GM12878 (cell line): ENCODE data around the gene ATP6V1A. TPM values are rescaled to one million over a fixed set of nuclear protein-coding genes. Genes with fewer than 3 reads are reported as not detected.

ENCODE experiments used
- ASH2L ChIP-seq: fragments of 300-600, 200-600 bp; sonication (generic); IDR thresholded peaks from 2 replicates; pipeline ENCODE4 v1.6.1; 2017; ENCODE audit warnings: low read depth, mild to moderate bottlenecking, borderline replicate concordance
- BRCA1 ChIP-seq: IDR thresholded peaks from 2 replicates; pipeline ENCODE4 v1.6.1; 2011; ENCODE audit warnings: low read depth, low read length, improper control_type of control experiment
- CREM ChIP-seq: IDR thresholded peaks from 2 replicates; pipeline ENCODE4 v1.6.1; 2014; ENCODE audit warnings: antibody characterized with exemption, low read depth
- DPF2 ChIP-seq: fragments of 450-650 bp; IDR thresholded peaks from 2 replicates; pipeline ENCODE4 v1.6.1; 2017; ENCODE audit warnings: mild to moderate bottlenecking
- EP300 ChIP-seq, 2 experiments: fragments of 150-350 bp in 1 of 2; IDR thresholded peaks; 2 replicates each; pipeline ENCODE4 v1.6.1; 2011 to 2012; ENCODE audit warnings: low read depth in 2 of 2, low read length in 2 of 2, borderline replicate concordance in 1 of 2, improper control_type of control experiment in 1 of 2, inconsistent platforms in 1 of 2; ENCODE audit not compliant: control insufficient read depth in 1 of 2
- IKZF1 ChIP-seq: fragments of 450-650 bp; conservative IDR thresholded peaks from 2 replicates; pipeline ENCODE4 v1.6.1; 2017; ENCODE audit warnings: antibody characterized with exemption, mild to moderate bottlenecking
- IKZF2 ChIP-seq, 2 experiments: fragments of 450-650 bp; IDR thresholded peaks; 2 replicates each; pipeline ENCODE4 v1.6.1; 2017; ENCODE audit warnings: mild to moderate bottlenecking in 2 of 2, moderate library complexity in 2 of 2
- JUNB ChIP-seq: IDR thresholded peaks from 2 replicates; pipeline ENCODE4 v1.6.1; 2016; ENCODE audit warnings: antibody characterized with exemption, mild to moderate bottlenecking
- MEF2B ChIP-seq: fragments of 450-650 bp; IDR thresholded peaks from 2 replicates; pipeline ENCODE4 v1.6.1; 2018; ENCODE audit warnings: mild to moderate bottlenecking, moderate library complexity; ENCODE audit not compliant: partially characterized antibody, poor library complexity, severe bottlenecking
- MYB ChIP-seq: fragments of 150-350 bp; IDR thresholded peaks from 2 replicates; pipeline ENCODE4 v1.6.1; 2014; ENCODE audit warnings: mild to moderate bottlenecking, low read depth, low read length, borderline replicate concordance
- POLR2AphosphoS5 ChIP-seq: IDR thresholded peaks from 2 replicates; pipeline ENCODE4 v1.6.1; 2011; ENCODE audit warnings: mild to moderate bottlenecking, low read length, inconsistent platforms
- POU2F2 ChIP-seq: IDR thresholded peaks from 3 replicates; pipeline ENCODE4 v1.6.1; 2011; ENCODE audit warnings: low read depth, mild to moderate bottlenecking, low read length, borderline replicate concordance
- RUNX3 ChIP-seq: IDR thresholded peaks from 2 replicates; pipeline ENCODE4 v1.6.1; 2012; ENCODE audit warnings: low read length, inconsistent platforms
- SIN3A ChIP-seq: IDR thresholded peaks from 2 replicates; pipeline ENCODE4 v1.6.1; 2012; ENCODE audit warnings: low read depth, low read length, improper control_type of control experiment
- SRF ChIP-seq, 2 experiments: IDR thresholded peaks; 2 replicates each; pipeline ENCODE4 v1.6.1; 2011; ENCODE audit warnings: low read depth in 2 of 2, low read length in 2 of 2, mild to moderate bottlenecking in 1 of 2, moderate library complexity in 1 of 2
- ZNF207 ChIP-seq: fragments of 450-650 bp; IDR thresholded peaks from 2 replicates; pipeline ENCODE4 v1.6.1; 2014; ENCODE audit warnings: antibody characterized with exemption, mild to moderate bottlenecking, borderline replicate concordance
- polyA plus RNA-seq, 11 experiments: library from polyadenylated mRNA; depleted of rRNA in 4 of 11; unstranded in 6 of 11; stranded (reverse) in 5 of 11; fragments of >200 nt; fragmentation: Nextera tagmentation in 4 of 11; fragmentation: Illumina TruSeq in 1 of 11; extraction: Ambion mirVana in 4 of 11; extraction: Trizol in 1 of 11; gene quantifications; 1 replicate in 1 of 11; 2 replicates in 10 of 11; pipeline versions ENCODE4 v1.2.1 to v1.2.3, GENCODE V29; 2011 to 2016; ENCODE audit warnings: inconsistent platforms in 2 of 11, missing spikeins in 2 of 11, low read depth in 1 of 11
- total RNA-seq, 4 experiments: library from RNA; depleted of rRNA in 3 of 4; stranded (reverse); fragments of >200 nt in 3 of 4; fragmentation: Illumina TruSeq in 1 of 4; extraction: Trizol in 1 of 4; gene quantifications; 2 replicates each; pipeline versions ENCODE4 v1.2.1 to v1.2.3, GENCODE V29; 2013 to 2021
- TF ChIP-seq, protein P1 (sequence below): fragments of 450-650 bp; IDR thresholded peaks from 2 replicates; pipeline ENCODE4 v1.6.1; 2017; ENCODE audit warnings: borderline replicate concordance
- TF ChIP-seq, protein P2 (sequence below): fragments of 450-650 bp; formaldehyde crosslinking; IDR thresholded peaks from 2 replicates; pipeline ENCODE4 v1.4.0; 2020; ENCODE audit warnings: mild to moderate bottlenecking, moderate library complexity
- TF ChIP-seq, protein P3 (sequence below): fragments of 450-650 bp; IDR thresholded peaks from 2 replicates; pipeline ENCODE4 v1.6.1; 2016; ENCODE audit warnings: mild to moderate bottlenecking
- TF ChIP-seq, protein P4 (sequence below): IDR thresholded peaks from 2 replicates; pipeline ENCODE4 v1.6.1; 2011; ENCODE audit warnings: low read depth, mild to moderate bottlenecking, low read length, moderate library complexity, borderline replicate concordance; ENCODE audit errors: extremely low read depth
- TF ChIP-seq, protein P5 (sequence below): fragments of 450-650 bp; IDR thresholded peaks from 2 replicates; pipeline ENCODE4 v1.6.1; 2017; ENCODE audit warnings: antibody characterized with exemption, mild to moderate bottlenecking, moderate library complexity

The ATP6V1A gene
- total and polyA plus RNA-seq, 10 of the 15 experiments (the other 5 are each of a cell fraction or from before 2014, with no cell fraction given) = 22.4 to 65.8 (median 47.7) TPM

DNA sequence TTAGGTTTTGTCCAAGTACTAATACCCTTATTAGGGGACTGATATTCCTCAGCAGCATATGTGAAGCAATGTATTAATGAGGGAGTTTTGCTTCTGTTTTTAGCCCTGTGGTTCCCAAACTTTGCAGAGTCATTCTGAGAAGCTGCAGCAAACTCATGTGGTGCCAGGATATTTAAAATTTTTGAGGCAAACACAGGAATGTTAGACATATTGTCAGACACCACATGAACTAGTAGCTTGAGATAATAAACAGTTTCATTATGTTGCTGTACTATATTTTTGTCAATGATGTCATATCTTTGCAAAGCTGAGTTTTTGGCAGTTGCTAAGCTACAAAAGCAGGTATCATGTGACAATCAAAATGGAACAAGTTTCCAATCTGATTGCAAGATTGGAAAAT, 36.6 kb downstream of the ATP6V1A start (continued):
- TF ChIP-seq EP300 (IDR thresholded peaks at IDR 0.05; ENCODE audit: borderline replicate concordance in 1 of 2, control insufficient read depth in 1 of 2, low read depth in 2 of 2, low read length in 2 of 2) (peak in 1 of 2 experiments; percentile 51; a peak in 1 of 4 replicates), SRF (IDR thresholded peaks at IDR 0.05; ENCODE audit: low read depth in 2 of 2, low read length in 2 of 2) (no peak), JUNB (peak; percentile 79), MYB (no peak), MEF2B (peak; percentile 56), POLR2AphosphoS5 (no peak), RUNX3 (peak; percentile 53), SIN3A (no peak), ZNF207 (no peak), BRCA1 (no peak), IKZF1 (peak; percentile 45), IKZF2 (IDR thresholded peaks at IDR 0.05) (peak; percentile 18 to 50; a peak in 1 of 4 replicates), POU2F2 (no peak), CREM (0 out of 2 replicates have a peak, but pooled peaks have one; percentile 52), ASH2L (no peak), DPF2 (0 out of 2 replicates have a peak, but pooled peaks have one; percentile 26)
- TF ChIP-seq, protein P1, sequence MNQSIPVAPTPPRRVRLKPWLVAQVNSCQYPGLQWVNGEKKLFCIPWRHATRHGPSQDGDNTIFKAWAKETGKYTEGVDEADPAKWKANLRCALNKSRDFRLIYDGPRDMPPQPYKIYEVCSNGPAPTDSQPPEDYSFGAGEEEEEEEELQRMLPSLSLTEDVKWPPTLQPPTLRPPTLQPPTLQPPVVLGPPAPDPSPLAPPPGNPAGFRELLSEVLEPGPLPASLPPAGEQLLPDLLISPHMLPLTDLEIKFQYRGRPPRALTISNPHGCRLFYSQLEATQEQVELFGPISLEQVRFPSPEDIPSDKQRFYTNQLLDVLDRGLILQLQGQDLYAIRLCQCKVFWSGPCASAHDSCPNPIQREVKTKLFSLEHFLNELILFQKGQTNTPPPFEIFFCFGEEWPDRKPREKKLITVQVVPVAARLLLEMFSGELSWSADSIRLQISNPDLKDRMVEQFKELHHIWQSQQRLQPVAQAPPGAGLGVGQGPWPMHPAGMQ = no peak
- TF ChIP-seq, protein P2, sequence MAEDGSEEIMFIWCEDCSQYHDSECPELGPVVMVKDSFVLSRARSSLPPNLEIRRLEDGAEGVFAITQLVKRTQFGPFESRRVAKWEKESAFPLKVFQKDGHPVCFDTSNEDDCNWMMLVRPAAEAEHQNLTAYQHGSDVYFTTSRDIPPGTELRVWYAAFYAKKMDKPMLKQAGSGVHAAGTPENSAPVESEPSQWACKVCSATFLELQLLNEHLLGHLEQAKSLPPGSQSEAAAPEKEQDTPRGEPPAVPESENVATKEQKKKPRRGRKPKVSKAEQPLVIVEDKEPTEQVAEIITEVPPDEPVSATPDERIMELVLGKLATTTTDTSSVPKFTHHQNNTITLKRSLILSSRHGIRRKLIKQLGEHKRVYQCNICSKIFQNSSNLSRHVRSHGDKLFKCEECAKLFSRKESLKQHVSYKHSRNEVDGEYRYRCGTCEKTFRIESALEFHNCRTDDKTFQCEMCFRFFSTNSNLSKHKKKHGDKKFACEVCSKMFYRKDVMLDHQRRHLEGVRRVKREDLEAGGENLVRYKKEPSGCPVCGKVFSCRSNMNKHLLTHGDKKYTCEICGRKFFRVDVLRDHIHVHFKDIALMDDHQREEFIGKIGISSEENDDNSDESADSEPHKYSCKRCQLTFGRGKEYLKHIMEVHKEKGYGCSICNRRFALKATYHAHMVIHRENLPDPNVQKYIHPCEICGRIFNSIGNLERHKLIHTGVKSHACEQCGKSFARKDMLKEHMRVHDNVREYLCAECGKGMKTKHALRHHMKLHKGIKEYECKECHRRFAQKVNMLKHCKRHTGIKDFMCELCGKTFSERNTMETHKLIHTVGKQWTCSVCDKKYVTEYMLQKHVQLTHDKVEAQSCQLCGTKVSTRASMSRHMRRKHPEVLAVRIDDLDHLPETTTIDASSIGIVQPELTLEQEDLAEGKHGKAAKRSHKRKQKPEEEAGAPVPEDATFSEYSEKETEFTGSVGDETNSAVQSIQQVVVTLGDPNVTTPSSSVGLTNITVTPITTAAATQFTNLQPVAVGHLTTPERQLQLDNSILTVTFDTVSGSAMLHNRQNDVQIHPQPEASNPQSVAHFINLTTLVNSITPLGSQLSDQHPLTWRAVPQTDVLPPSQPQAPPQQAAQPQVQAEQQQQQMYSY (CRISPR knock-in tag) = 0 out of 2 replicates have a peak, but pooled peaks have one; percentile 18
- TF ChIP-seq, protein P3, sequence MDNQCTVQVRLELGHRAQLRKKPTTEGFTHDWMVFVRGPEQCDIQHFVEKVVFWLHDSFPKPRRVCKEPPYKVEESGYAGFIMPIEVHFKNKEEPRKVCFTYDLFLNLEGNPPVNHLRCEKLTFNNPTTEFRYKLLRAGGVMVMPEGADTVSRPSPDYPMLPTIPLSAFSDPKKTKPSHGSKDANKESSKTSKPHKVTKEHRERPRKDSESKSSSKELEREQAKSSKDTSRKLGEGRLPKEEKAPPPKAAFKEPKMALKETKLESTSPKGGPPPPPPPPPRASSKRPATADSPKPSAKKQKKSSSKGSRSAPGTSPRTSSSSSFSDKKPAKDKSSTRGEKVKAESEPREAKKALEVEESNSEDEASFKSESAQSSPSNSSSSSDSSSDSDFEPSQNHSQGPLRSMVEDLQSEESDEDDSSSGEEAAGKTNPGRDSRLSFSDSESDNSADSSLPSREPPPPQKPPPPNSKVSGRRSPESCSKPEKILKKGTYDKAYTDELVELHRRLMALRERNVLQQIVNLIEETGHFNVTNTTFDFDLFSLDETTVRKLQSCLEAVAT = no peak
- TF ChIP-seq, protein P4, sequence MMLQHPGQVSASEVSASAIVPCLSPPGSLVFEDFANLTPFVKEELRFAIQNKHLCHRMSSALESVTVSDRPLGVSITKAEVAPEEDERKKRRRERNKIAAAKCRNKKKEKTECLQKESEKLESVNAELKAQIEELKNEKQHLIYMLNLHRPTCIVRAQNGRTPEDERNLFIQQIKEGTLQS = no peak
- TF ChIP-seq, protein P5, sequence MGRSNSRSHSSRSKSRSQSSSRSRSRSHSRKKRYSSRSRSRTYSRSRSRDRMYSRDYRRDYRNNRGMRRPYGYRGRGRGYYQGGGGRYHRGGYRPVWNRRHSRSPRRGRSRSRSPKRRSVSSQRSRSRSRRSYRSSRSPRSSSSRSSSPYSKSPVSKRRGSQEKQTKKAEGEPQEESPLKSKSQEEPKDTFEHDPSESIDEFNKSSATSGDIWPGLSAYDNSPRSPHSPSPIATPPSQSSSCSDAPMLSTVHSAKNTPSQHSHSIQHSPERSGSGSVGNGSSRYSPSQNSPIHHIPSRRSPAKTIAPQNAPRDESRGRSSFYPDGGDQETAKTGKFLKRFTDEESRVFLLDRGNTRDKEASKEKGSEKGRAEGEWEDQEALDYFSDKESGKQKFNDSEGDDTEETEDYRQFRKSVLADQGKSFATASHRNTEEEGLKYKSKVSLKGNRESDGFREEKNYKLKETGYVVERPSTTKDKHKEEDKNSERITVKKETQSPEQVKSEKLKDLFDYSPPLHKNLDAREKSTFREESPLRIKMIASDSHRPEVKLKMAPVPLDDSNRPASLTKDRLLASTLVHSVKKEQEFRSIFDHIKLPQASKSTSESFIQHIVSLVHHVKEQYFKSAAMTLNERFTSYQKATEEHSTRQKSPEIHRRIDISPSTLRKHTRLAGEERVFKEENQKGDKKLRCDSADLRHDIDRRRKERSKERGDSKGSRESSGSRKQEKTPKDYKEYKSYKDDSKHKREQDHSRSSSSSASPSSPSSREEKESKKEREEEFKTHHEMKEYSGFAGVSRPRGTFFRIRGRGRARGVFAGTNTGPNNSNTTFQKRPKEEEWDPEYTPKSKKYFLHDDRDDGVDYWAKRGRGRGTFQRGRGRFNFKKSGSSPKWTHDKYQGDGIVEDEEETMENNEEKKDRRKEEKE = no peak
